ENCODE results near the gene GJB1.
A peak's percentile ranks its signal among the peaks of the same experiment; 100 is the strongest.

The GJB1 gene

DNA sequence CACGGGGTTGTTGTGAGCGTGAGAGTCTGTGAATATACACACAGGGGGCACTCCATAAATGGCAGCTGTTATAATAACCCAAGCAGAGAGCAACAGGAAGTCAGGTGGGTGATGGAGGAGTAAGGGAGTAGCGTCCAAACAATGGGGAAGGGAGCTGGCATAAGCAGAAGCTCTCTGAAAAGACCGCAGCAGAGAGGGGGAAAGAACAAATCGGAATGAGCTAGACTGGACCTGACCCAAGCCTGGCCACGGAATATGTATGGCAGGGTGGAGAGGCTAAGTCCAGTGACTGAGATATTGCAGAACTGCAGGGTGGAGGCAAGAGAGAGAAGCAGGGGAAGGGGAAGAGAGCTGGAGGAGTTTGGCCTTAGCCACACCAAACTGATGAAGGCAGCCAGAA is 6.5 kb upstream of the GJB1 start:
- H3K4me3 ChIP-seq (ENCODE audit: low read depth, low read length) = no peak overlapping the region
- no peak for DNase-seq (ENCODE audit: low read depth)

GRCh38 chrX:71217298-71217697 is 5.7 kb upstream of the GJB1 start:
- H3K4me3 ChIP-seq (ENCODE audit: low read depth, low read length) = no peak overlapping the region
- TF ChIP-seq MYC (IDR thresholded peaks at IDR 0.05; ENCODE audit: low read depth, low read length) (no peak), POLR2A (IDR thresholded peaks at IDR 0.05; ENCODE audit: extremely low read depth, insufficient read length) (no peak), MAX (IDR thresholded peaks at IDR 0.05; ENCODE audit: low read depth, low read length) (no peak)
- TF ChIP-seq, protein P1, sequence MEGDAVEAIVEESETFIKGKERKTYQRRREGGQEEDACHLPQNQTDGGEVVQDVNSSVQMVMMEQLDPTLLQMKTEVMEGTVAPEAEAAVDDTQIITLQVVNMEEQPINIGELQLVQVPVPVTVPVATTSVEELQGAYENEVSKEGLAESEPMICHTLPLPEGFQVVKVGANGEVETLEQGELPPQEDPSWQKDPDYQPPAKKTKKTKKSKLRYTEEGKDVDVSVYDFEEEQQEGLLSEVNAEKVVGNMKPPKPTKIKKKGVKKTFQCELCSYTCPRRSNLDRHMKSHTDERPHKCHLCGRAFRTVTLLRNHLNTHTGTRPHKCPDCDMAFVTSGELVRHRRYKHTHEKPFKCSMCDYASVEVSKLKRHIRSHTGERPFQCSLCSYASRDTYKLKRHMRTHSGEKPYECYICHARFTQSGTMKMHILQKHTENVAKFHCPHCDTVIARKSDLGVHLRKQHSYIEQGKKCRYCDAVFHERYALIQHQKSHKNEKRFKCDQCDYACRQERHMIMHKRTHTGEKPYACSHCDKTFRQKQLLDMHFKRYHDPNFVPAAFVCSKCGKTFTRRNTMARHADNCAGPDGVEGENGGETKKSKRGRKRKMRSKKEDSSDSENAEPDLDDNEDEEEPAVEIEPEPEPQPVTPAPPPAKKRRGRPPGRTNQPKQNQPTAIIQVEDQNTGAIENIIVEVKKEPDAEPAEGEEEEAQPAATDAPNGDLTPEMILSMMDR (IDR thresholded peaks at IDR 0.05; ENCODE audit: low read depth, low read length) = no peak
- no peak for DNase-seq (ENCODE audit: low read depth)

More for the DNA sequence above, 6.5 kb upstream of the GJB1 start:
- TF ChIP-seq, protein P1 (IDR thresholded peaks at IDR 0.05; ENCODE audit: low read depth, low read length) = no peak
- TF ChIP-seq MYC (IDR thresholded peaks at IDR 0.05; ENCODE audit: low read depth, low read length) (no peak), MAX (IDR thresholded peaks at IDR 0.05; ENCODE audit: low read depth, low read length) (no peak), POLR2A (IDR thresholded peaks at IDR 0.05; ENCODE audit: extremely low read depth, insufficient read length) (no peak)

GRCh38 chrX:71221145-71221544 is 1.9 kb upstream of the GJB1 start:
- no peak for DNase-seq (ENCODE audit: low read depth)
- no peak overlapping the region for H3K4me3 ChIP-seq (ENCODE audit: low read depth, low read length)
- no peak for TF ChIP-seq MAX (IDR thresholded peaks at IDR 0.05; ENCODE audit: low read depth, low read length)
- TF ChIP-seq, protein P1 (IDR thresholded peaks at IDR 0.05; ENCODE audit: low read depth, low read length) = no peak
- no peak for TF ChIP-seq POLR2A (IDR thresholded peaks at IDR 0.05; ENCODE audit: extremely low read depth, insufficient read length)
- no peak for TF ChIP-seq MYC (IDR thresholded peaks at IDR 0.05; ENCODE audit: low read depth, low read length)

DNA sequence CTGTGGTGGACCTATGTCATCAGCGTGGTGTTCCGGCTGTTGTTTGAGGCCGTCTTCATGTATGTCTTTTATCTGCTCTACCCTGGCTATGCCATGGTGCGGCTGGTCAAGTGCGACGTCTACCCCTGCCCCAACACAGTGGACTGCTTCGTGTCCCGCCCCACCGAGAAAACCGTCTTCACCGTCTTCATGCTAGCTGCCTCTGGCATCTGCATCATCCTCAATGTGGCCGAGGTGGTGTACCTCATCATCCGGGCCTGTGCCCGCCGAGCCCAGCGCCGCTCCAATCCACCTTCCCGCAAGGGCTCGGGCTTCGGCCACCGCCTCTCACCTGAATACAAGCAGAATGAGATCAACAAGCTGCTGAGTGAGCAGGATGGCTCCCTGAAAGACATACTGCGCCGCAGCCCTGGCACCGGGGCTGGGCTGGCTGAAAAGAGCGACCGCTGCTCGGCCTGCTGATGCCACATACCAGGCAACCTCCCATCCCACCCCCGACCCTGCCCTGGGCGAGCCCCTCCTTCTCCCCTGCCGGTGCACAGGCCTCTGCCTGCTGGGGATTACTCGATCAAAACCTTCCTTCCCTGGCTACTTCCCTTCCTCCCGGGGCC is 1.2 kb downstream of the GJB1 start:
- no peak overlapping the region for H3K4me3 ChIP-seq (ENCODE audit: low read depth, low read length)
- TF ChIP-seq MYC (IDR thresholded peaks at IDR 0.05; ENCODE audit: low read depth, low read length) = no peak
- no peak for TF ChIP-seq POLR2A (IDR thresholded peaks at IDR 0.05; ENCODE audit: extremely low read depth, insufficient read length)
- no peak for TF ChIP-seq MAX (IDR thresholded peaks at IDR 0.05; ENCODE audit: low read depth, low read length)
- TF ChIP-seq, protein P1 (IDR thresholded peaks at IDR 0.05; ENCODE audit: low read depth, low read length) = no peak
- no peak for DNase-seq (ENCODE audit: low read depth)

DNA sequence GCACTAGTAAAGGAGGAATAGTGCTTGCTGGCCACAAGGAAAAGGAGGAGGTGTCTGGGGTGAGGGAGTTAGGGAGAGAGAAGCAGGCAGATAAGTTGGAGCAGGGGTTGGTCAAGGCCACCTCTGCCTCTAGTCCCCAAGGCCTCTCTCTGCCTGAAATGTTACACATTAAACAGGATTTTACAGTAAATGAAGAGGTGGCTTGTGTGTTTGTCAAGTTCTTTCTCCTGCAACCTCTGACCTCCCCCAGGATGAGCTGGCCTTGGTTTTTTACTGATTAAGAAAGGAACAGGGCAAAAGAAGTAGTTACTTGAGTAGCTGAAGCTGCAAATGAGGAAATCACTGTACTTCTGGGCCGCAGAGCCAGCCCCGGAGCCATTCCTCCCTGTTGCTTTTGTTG is 2.0 kb downstream of the GJB1 start:
- DNase-seq (ENCODE audit: low read depth) = peak; percentile 26

More for the DNA sequence above, 2.0 kb downstream of the GJB1 start:
- TF ChIP-seq MYC (IDR thresholded peaks at IDR 0.05; ENCODE audit: low read depth, low read length) = no peak
- no peak for TF ChIP-seq MAX (IDR thresholded peaks at IDR 0.05; ENCODE audit: low read depth, low read length)
- no peak for TF ChIP-seq POLR2A (IDR thresholded peaks at IDR 0.05; ENCODE audit: extremely low read depth, insufficient read length)
- TF ChIP-seq, protein P1 (IDR thresholded peaks at IDR 0.05; ENCODE audit: low read depth, low read length) = no peak
- no peak overlapping the region for H3K4me3 ChIP-seq (ENCODE audit: low read depth, low read length)
